Sigmoid colon (tissue), 4 donors: Measurements from ENCODE around the gene AHI1.

ENCODE experiments used
- CTCF ChIP-seq, 4 experiments: fragments of 450-650 bp in 3 of 4; fragments of 200-600 bp in 1 of 4; IDR thresholded peaks; one replicate each; pipeline ENCODE4 v1.5.1; 2016 to 2019; ENCODE audit warnings: antibody characterized with exemption in 4 of 4, mild to moderate bottlenecking in 3 of 4, moderate library complexity in 2 of 4
- EP300 ChIP-seq, 4 donors: sonication (generic); formaldehyde crosslinking; IDR thresholded peaks; one replicate each; pipeline ENCODE4 v1.6.1; 2017; ENCODE audit warnings: antibody characterized with exemption in 4 of 4
- POLR2A ChIP-seq, 2 donors: fragments of 450-650 bp; IDR thresholded peaks; one replicate each; pipeline ENCODE4 v1.6.1; 2016; ENCODE audit warnings: antibody characterized with exemption in 2 of 2, mild to moderate bottlenecking in 2 of 2, moderate library complexity in 2 of 2
- POLR2AphosphoS5 ChIP-seq, 4 donors: sonication (generic); formaldehyde crosslinking; IDR thresholded peaks; one replicate each; pipeline ENCODE4 v1.6.1; 2017; ENCODE audit warnings: antibody characterized with exemption in 4 of 4

DNA sequence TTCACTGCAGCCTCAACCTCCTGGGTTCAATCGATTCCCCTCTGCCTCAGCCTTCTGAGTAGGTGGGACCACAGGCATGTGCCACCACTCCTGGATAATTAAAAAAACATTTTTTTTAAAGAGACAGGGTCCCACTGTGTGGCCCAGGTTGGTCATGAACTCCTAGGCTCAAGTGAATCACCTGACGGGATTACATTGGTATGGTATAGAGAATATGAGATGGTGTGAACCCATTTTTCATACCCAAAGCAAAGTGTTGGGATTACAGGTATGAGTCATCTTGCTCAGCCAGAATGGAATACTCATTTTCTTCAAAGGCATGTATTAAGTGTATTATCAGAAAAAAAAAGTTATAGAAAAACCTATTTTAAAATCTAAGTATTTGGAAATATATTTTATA lies 114.2 kb downstream of the AHI1 start:
- no peak for TF ChIP-seq CTCF (IDR thresholded peaks at IDR 0.05)
- no peak for TF ChIP-seq POLR2A (IDR thresholded peaks at IDR 0.05)
- TF ChIP-seq EP300 (IDR thresholded peaks at IDR 0.05): no peak
- no peak for TF ChIP-seq POLR2AphosphoS5 (IDR thresholded peaks at IDR 0.05)
